ENCODE data around the gene GLI3. TPM values are rescaled to one million over a fixed set of nuclear protein-coding genes. Genes with fewer than 3 reads are reported as not detected.

Gene GLI3
- total and polyA plus RNA-seq, 2 donors (not counting 1 experiment from before 2014, with no cell fraction given): 6.4 to 6.5 TPM

- Histone ChIP-seq H3K4me3 (replicated peaks in 1 of 4; ENCODE audit: control extremely low read depth in 1 of 4, insufficient read depth in 1 of 4, low read depth in 3 of 4, low read length in 4 of 4) (no peak overlapping the region), H3K4me2 (ENCODE audit: extremely low read depth, insufficient read depth, low read length) (no peak overlapping the region), H3K27ac (ENCODE audit: insufficient read depth, low read length) (no peak overlapping the region), H3K36me3 (ENCODE audit: control insufficient read depth, insufficient read depth, low read length) (no peaks in the 10 kb centered on the region), H3K27me3 (ENCODE audit: control insufficient read depth, insufficient read depth, low read length) (no peaks in the 10 kb centered on the region), H2AFZ (ENCODE audit: low read length) (no peak overlapping the region), H3K79me2 (ENCODE audit: control insufficient read depth, insufficient read depth, low read length) (peaks cover 41% of the 10 kb centered on the region), H3K9ac (ENCODE audit: insufficient read depth, low read length) (no peak overlapping the region), H3K9me3 (ENCODE audit: control insufficient read depth, insufficient read depth, low read depth, low read length) (no peaks in the 10 kb centered on the region), H4K20me1 (ENCODE audit: control insufficient read depth, extremely low read depth, insufficient read depth, low read length) (peaks cover 2% of the 10 kb centered on the region), H3K4me1 (ENCODE audit: control insufficient read depth, extremely low read depth, insufficient read depth, low read length) (peaks cover 13% of the 10 kb centered on the region)
- TF ChIP-seq CTCF (conservative IDR thresholded peaks at IDR 0.05 in 1 of 2, IDR thresholded peaks at IDR 0.05 in 1 of 2; ENCODE audit: low read depth in 1 of 2, low read length in 2 of 2) (no peak), EZH2 (IDR thresholded peaks at IDR 0.05; ENCODE audit: low read length, missing control alignments) (no peak)
- no peak for DNase-seq (ENCODE audit: low read depth in 2 of 2)
These were observed 5.8 kb downstream of the GLI3 start for GRCh38 chr7:42231043-42231787.

- TF ChIP-seq CTCF (conservative IDR thresholded peaks at IDR 0.05 in 1 of 2, IDR thresholded peaks at IDR 0.05 in 1 of 2; ENCODE audit: low read depth in 1 of 2, low read length in 2 of 2) (no peak), EZH2 (IDR thresholded peaks at IDR 0.05; ENCODE audit: low read length, missing control alignments) (no peak)
- Histone ChIP-seq H3K36me3 (ENCODE audit: control insufficient read depth, insufficient read depth, low read length) (no peaks in the 10 kb centered on the region), H3K9me3 (ENCODE audit: control insufficient read depth, insufficient read depth, low read depth, low read length) (no peaks in the 10 kb centered on the region), H3K9ac (ENCODE audit: insufficient read depth, low read length) (no peak overlapping the region), H4K20me1 (ENCODE audit: control insufficient read depth, extremely low read depth, insufficient read depth, low read length) (peaks cover 2% of the 10 kb centered on the region), H2AFZ (ENCODE audit: low read length) (no peak overlapping the region), H3K79me2 (ENCODE audit: control insufficient read depth, insufficient read depth, low read length) (peaks cover 15% of the 10 kb centered on the region), H3K4me2 (ENCODE audit: extremely low read depth, insufficient read depth, low read length) (peak overlapping the region; percentile 70), H3K27me3 (ENCODE audit: control insufficient read depth, insufficient read depth, low read length) (no peaks in the 10 kb centered on the region), H3K27ac (ENCODE audit: insufficient read depth, low read length) (no peak overlapping the region), H3K4me3 (replicated peaks in 1 of 4; ENCODE audit: control extremely low read depth in 1 of 4, insufficient read depth in 1 of 4, low read depth in 3 of 4, low read length in 4 of 4) (peak overlapping the region; percentile 13 to 47 (median 24)), H3K4me1 (ENCODE audit: control insufficient read depth, extremely low read depth, insufficient read depth, low read length) (peaks cover 5% of the 10 kb centered on the region)
- DNase-seq (ENCODE audit: low read depth in 2 of 2): peak; percentile 57 to 64
These were observed 8.9 kb downstream of the GLI3 start for GRCh38 chr7:42227936-42228591.

- Histone ChIP-seq H3K9me3 (ENCODE audit: control insufficient read depth, insufficient read depth, low read depth, low read length) (no peaks in the 10 kb centered on the region), H3K36me3 (ENCODE audit: control insufficient read depth, insufficient read depth, low read length) (peaks cover 2% of the 10 kb centered on the region), H3K79me2 (ENCODE audit: control insufficient read depth, insufficient read depth, low read length) (peaks cover 10% of the 10 kb centered on the region), H2AFZ (ENCODE audit: low read length) (no peak overlapping the region), H3K4me2 (ENCODE audit: extremely low read depth, insufficient read depth, low read length) (peak overlapping the region; percentile 70), H3K9ac (ENCODE audit: insufficient read depth, low read length) (no peak overlapping the region), H3K27me3 (ENCODE audit: control insufficient read depth, insufficient read depth, low read length) (no peaks in the 10 kb centered on the region), H4K20me1 (ENCODE audit: control insufficient read depth, extremely low read depth, insufficient read depth, low read length) (peaks cover 2% of the 10 kb centered on the region), H3K4me1 (ENCODE audit: control insufficient read depth, extremely low read depth, insufficient read depth, low read length) (peaks cover 5% of the 10 kb centered on the region), H3K27ac (ENCODE audit: insufficient read depth, low read length) (no peak overlapping the region), H3K4me3 (replicated peaks in 1 of 4; ENCODE audit: control extremely low read depth in 1 of 4, insufficient read depth in 1 of 4, low read depth in 3 of 4, low read length in 4 of 4) (peak overlapping the region; percentile 13 to 47 (median 24))
- no peak for TF ChIP-seq CTCF (conservative IDR thresholded peaks at IDR 0.05 in 1 of 2, IDR thresholded peaks at IDR 0.05 in 1 of 2; ENCODE audit: low read depth in 1 of 2, low read length in 2 of 2)
- TF ChIP-seq EZH2 (IDR thresholded peaks at IDR 0.05; ENCODE audit: low read length, missing control alignments): no peak
- no peak for DNase-seq (ENCODE audit: low read depth in 2 of 2)
These were observed 9.5 kb downstream of the GLI3 start for GRCh38 chr7:42227541-42227935.

Measured in fibroblast of lung (primary cell).